ENCODE measurements around the gene TRUB2. TPM values are rescaled to one million over a fixed set of nuclear protein-coding genes. Genes with fewer than 3 reads are reported as not detected.

The TRUB2 gene
- total RNA-seq, 2 donors from 2014 or later, result 14.6 to 27.2 TPM

DNA sequence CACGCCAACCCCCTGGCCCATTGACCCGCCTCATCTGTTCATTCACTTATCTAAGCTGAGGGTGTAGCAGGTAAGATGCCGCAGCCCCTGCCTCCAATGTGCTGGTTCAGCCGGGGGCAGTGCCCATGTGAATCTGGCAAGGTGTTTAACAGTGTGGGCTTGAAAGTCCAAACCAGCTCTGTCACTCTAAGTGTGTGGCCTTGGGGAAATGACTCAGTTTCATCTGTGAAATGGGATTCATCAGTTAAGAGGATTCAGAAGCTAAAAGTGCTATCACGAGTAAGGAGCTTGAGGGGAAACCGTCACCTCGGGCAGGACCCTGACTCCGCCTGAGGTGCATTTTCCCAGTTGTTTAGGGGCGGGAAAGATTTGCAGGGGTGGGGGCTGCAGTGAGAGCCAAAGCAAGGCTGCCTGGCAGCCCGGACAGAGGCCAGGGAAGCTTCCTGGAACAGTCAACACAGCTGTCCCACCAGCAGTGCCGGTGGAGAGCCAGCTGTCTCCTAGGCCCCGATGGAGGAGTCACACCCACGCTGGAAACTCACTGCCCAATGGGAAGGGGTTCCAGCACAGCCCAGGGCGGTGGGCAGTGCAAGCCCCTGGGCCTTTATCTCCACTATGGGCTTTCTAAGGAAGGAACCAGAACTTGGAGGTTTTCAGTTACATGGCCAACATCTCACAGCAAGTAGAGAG, 39.2 kb upstream of the TRUB2 start:
- TF ChIP-seq CTCF (IDR thresholded peaks at IDR 0.05), result no peak
- no peak for TF ChIP-seq POLR2A (IDR thresholded peaks at IDR 0.05)
- TF ChIP-seq POLR2AphosphoS5 (IDR thresholded peaks at IDR 0.05), result no peak
- H3K36me3 ChIP-seq, result no peaks in the 10 kb centered on the region
- H3K4me3 ChIP-seq, result peak overlapping the region; percentile 25 to 39
- WGBS, result 48% methylated on average over 12 of the region's 14 CpGs
- intact Hi-C loops (cut with DNase I), result loop anchor here (5.0 kb wide), 1 partner anchor 51 kb away; no protein-coding TSS in a partner anchor
- peak overlapping the region; percentile 28 to 46 for H3K27ac ChIP-seq
- no peaks in the 10 kb centered on the region for H3K27me3 ChIP-seq (replicated peaks; ENCODE audit: insufficient read depth)
- no peaks in the 10 kb centered on the region for H3K4me1 ChIP-seq (replicated peaks)
- DNase-seq (ENCODE audit: low spot score), result no peak
- no peaks in the 10 kb centered on the region for H3K9me3 ChIP-seq

- peak overlapping the region in 1 of 2 donors; percentile 3 for H3K27ac ChIP-seq
- intact Hi-C loops (cut with DNase I), result loop anchor here (5.0 kb wide), 1 partner anchor 51 kb away; no protein-coding TSS in a partner anchor
- 77% methylated on average over 2 of the region's 2 CpGs for WGBS
Observed at GRCh38 chr9:128360826-128361225, 38.6 kb upstream of the TRUB2 start.

GRCh38 chr9:128358861-128359260, 36.6 kb upstream of the TRUB2 start:
- 75% methylated on average over 4 of the region's 4 CpGs for WGBS
- TF ChIP-seq POLR2A (IDR thresholded peaks at IDR 0.05) (no peak), POLR2AphosphoS5 (IDR thresholded peaks at IDR 0.05) (no peak), CTCF (IDR thresholded peaks at IDR 0.05) (no peak)
- no peaks in the 10 kb centered on the region for H3K9me3 ChIP-seq

More at GRCh38 chr9:128360826-128361225, 38.6 kb upstream of the TRUB2 start:
- no peaks in the 10 kb centered on the region for H3K27me3 ChIP-seq (replicated peaks; ENCODE audit: insufficient read depth)
- H3K4me3 ChIP-seq, result no peak overlapping the region
- H3K9me3 ChIP-seq, result no peaks in the 10 kb centered on the region
- TF ChIP-seq POLR2AphosphoS5 (IDR thresholded peaks at IDR 0.05) (no peak), CTCF (IDR thresholded peaks at IDR 0.05) (no peak), POLR2A (IDR thresholded peaks at IDR 0.05) (no peak)
- H3K36me3 ChIP-seq, result no peaks in the 10 kb centered on the region
- H3K4me1 ChIP-seq (replicated peaks), result no peaks in the 10 kb centered on the region
- DNase-seq (ENCODE audit: low spot score), result no peak

DNA sequence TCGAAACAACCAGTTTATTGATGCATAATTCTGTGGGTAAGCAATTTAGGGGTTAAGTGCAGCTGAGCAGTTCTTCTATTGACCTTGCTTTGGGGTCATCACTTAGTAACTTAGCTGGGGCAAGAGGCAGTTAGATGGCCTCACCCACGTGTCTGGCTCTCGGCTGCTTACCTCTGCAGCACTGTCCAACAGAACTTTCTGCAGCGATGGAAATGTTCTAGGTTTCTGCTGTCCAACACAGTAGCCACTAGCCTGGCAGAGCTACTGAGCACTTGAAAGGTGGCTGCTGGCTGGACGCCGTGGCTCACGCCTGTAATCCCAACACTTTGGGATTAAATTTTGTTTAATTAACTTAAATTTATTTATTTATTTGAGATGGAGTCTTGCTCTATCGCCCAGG, 35.8 kb upstream of the TRUB2 start:
- Histone ChIP-seq H3K9me3 (no peaks in the 10 kb centered on the region), H3K27me3 (replicated peaks; ENCODE audit: insufficient read depth) (no peaks in the 10 kb centered on the region), H3K4me3 (no peak overlapping the region), H3K27ac (no peak overlapping the region), H3K36me3 (no peaks in the 10 kb centered on the region), H3K4me1 (replicated peaks) (no peaks in the 10 kb centered on the region)
- WGBS, result 73% methylated on average over 8 of the region's 8 CpGs
- DNase-seq (ENCODE audit: low spot score), result no peak
- intact Hi-C loops (cut with DNase I), result no loop called here
- TF ChIP-seq POLR2AphosphoS5 (IDR thresholded peaks at IDR 0.05) (no peak), POLR2A (IDR thresholded peaks at IDR 0.05) (no peak), CTCF (IDR thresholded peaks at IDR 0.05) (no peak)

More at GRCh38 chr9:128358861-128359260, 36.6 kb upstream of the TRUB2 start:
- H3K27ac ChIP-seq, result no peak overlapping the region
- intact Hi-C loops (cut with DNase I), result no loop called here
- no peak overlapping the region for H3K4me3 ChIP-seq
- no peaks in the 10 kb centered on the region for H3K4me1 ChIP-seq (replicated peaks)
- no peaks in the 10 kb centered on the region for H3K36me3 ChIP-seq
- DNase-seq (ENCODE audit: low spot score), result no peak
- no peaks in the 10 kb centered on the region for H3K27me3 ChIP-seq (replicated peaks; ENCODE audit: insufficient read depth)

GRCh38 chr9:128355451-128355850, 33.2 kb upstream of the TRUB2 start:
- Histone ChIP-seq H3K4me1 (replicated peaks) (no peaks in the 10 kb centered on the region), H3K9me3 (no peaks in the 10 kb centered on the region), H3K27me3 (replicated peaks; ENCODE audit: insufficient read depth) (no peaks in the 10 kb centered on the region), H3K4me3 (no peak overlapping the region), H3K36me3 (no peaks in the 10 kb centered on the region), H3K27ac (no peak overlapping the region)
- TF ChIP-seq POLR2A (IDR thresholded peaks at IDR 0.05) (no peak), POLR2AphosphoS5 (IDR thresholded peaks at IDR 0.05) (no peak), CTCF (IDR thresholded peaks at IDR 0.05) (no peak)
- 94% methylated on average over 19 of the region's 19 CpGs for WGBS
- intact Hi-C loops (cut with DNase I), result no loop called here
- no peak for DNase-seq (ENCODE audit: low spot score)
